Measurements from ENCODE around the gene MEG3. TPM values are rescaled to one million over a fixed set of nuclear protein-coding genes. Genes with fewer than 3 reads are reported as not detected.

The MEG3 gene
- total RNA-seq, 3 donors from 2014 or later (not counting 1 experiment from before 2014, with no cell fraction given), result 1.0 to 6.6 (median 1.9) TPM

GRCh38 chr14:100779691-100780080 is 46.2 kb upstream of the MEG3 start:
- no peaks in the 10 kb centered on the region for H3K4me1 ChIP-seq (ENCODE audit: control insufficient read depth, insufficient read depth, low read length)
- no peak overlapping the region for H3K27ac Mint-ChIP-seq
- peak in 1 of 2 donors; percentile 12 for DNase-seq
- H3K27me3 ChIP-seq (ENCODE audit: control insufficient read depth, insufficient read depth, low read length), result no peaks in the 10 kb centered on the region
- H3K36me3 Mint-ChIP-seq, result no peaks in the 10 kb centered on the region
- no peak for ATAC-seq
- no peaks in the 10 kb centered on the region for H3K4me1 Mint-ChIP-seq
- H3K9me3 Mint-ChIP-seq, result no peaks in the 10 kb centered on the region
- no peak overlapping the region for H3K4me3 Mint-ChIP-seq
- H3K36me3 ChIP-seq (ENCODE audit: control insufficient read depth, insufficient read depth, low read length), result no peaks in the 10 kb centered on the region
- peaks cover 5 to 6% of the 10 kb centered on the region in 2 donors for H3K27me3 Mint-ChIP-seq (ENCODE audit: low read depth in 2 of 2)
- TF ChIP-seq CTCF (IDR thresholded peaks at IDR 0.05), result no peak
- H3K9me3 ChIP-seq (ENCODE audit: control insufficient read depth, insufficient read depth, low read length), result no peaks in the 10 kb centered on the region
- no peak overlapping the region for H3K4me3 ChIP-seq (ENCODE audit: low read length)
- intact Hi-C loops (cut with micrococcal nuclease), result no loop called here
- H3K27ac ChIP-seq (ENCODE audit: low read length), result no peak overlapping the region
- WGBS (ENCODE audit: insufficient coverage), result 92% methylated on average over 13 of the region's 13 CpGs

- H3K9me3 ChIP-seq (ENCODE audit: control insufficient read depth, insufficient read depth, low read length), result no peaks in the 10 kb centered on the region
- 91% methylated on average over 12 of the region's 12 CpGs for WGBS (ENCODE audit: insufficient coverage)
- no peaks in the 10 kb centered on the region for H3K4me1 ChIP-seq (ENCODE audit: control insufficient read depth, insufficient read depth, low read length)
- H3K27me3 ChIP-seq (ENCODE audit: control insufficient read depth, insufficient read depth, low read length), result no peaks in the 10 kb centered on the region
- ATAC-seq (no peak), DNase-seq (peak in 1 of 2 donors; percentile 4)
- no peak overlapping the region for H3K27ac Mint-ChIP-seq
- no peak for TF ChIP-seq CTCF (IDR thresholded peaks at IDR 0.05)
- H3K27ac ChIP-seq (ENCODE audit: low read length), result no peak overlapping the region
- no peaks in the 10 kb centered on the region for H3K4me1 Mint-ChIP-seq
- H3K36me3 ChIP-seq (ENCODE audit: control insufficient read depth, insufficient read depth, low read length), result no peaks in the 10 kb centered on the region
- intact Hi-C loops (cut with micrococcal nuclease), result no loop called here
- H3K4me3 ChIP-seq (ENCODE audit: low read length), result no peak overlapping the region
- H3K9me3 Mint-ChIP-seq, result no peaks in the 10 kb centered on the region
- no peak overlapping the region for H3K4me3 Mint-ChIP-seq
- H3K36me3 Mint-ChIP-seq, result no peaks in the 10 kb centered on the region
- H3K27me3 Mint-ChIP-seq (ENCODE audit: low read depth in 2 of 2), result peaks cover 5 to 6% of the 10 kb centered on the region in 2 donors
These were observed 45.7 kb upstream of the MEG3 start for GRCh38 chr14:100780246-100780645.

DNA sequence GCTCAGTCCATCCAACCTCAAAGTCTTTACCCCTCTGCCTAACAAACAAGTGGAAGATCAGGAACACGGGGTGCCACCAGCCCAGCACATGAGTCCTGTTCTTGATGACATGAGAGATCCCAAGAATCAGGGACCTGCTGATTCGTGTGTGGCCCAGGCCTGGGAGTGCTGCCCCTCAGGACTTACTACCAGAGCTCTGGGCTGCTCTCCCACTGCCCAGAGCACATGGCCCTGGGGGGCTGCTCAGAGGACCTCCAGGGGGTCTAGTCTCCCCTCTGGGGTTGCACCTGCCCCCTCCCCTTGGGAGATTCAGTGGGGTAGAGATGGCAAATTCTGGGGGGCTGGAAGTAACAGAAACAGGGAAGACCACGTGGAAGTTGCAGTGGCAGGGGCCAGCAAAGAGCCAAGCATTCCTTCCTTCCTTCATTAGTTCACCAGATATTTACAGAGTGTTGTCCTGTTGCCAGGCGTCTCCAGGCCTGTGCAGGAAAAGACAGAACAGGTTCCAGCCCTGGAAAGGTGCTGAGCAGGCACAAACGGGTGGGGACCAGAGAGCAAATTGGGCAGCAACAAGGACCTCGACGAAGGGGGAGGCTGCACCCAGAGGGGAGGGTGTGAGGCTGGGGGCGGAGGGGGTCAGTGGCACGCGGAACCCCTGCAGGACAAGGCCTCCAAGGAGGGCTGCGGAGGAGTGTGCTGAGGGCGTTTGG is 45.1 kb upstream of the MEG3 start:
- H3K4me1 ChIP-seq (ENCODE audit: control insufficient read depth, insufficient read depth, low read length), result no peaks in the 10 kb centered on the region
- Mint-ChIP-seq H3K27me3 (ENCODE audit: low read depth in 2 of 2) (peaks cover 5 to 6% of the 10 kb centered on the region in 2 donors), H3K4me1 (no peaks in the 10 kb centered on the region), H3K27ac (no peak overlapping the region), H3K4me3 (no peak overlapping the region), H3K9me3 (no peaks in the 10 kb centered on the region), H3K36me3 (no peaks in the 10 kb centered on the region)
- no peak for TF ChIP-seq CTCF (IDR thresholded peaks at IDR 0.05)
- no peak for DNase-seq
- 82% methylated on average over 12 of the region's 12 CpGs for WGBS (ENCODE audit: insufficient coverage)
- intact Hi-C loops (cut with micrococcal nuclease), result no loop called here
- no peak overlapping the region for H3K27ac ChIP-seq (ENCODE audit: low read length)
- no peak overlapping the region for H3K4me3 ChIP-seq (ENCODE audit: low read length)
- ATAC-seq, result no peak
- H3K36me3 ChIP-seq (ENCODE audit: control insufficient read depth, insufficient read depth, low read length), result no peaks in the 10 kb centered on the region
- no peaks in the 10 kb centered on the region for H3K9me3 ChIP-seq (ENCODE audit: control insufficient read depth, insufficient read depth, low read length)
- no peaks in the 10 kb centered on the region for H3K27me3 ChIP-seq (ENCODE audit: control insufficient read depth, insufficient read depth, low read length)

DNA sequence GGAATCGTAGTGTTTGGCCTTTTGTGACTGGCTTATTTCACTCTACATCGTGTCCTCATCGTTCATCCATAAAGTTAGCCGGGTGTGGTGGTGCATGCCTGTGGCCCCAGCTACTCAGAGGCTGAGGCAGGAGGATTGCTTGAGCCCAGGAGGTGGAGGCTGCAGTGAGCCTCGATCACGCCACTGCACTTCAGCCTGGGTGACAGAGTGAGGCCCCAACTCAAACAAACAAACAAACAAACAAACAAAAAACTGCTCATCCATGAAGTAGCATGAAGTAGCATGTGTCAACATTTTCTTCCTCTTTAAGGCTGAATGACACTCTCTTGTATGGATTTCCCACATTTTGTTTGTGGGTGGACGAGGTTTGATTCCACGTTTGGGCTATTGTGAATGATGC is 44.0 kb upstream of the MEG3 start:
- Mint-ChIP-seq H3K9me3 (no peaks in the 10 kb centered on the region), H3K27ac (no peak overlapping the region), H3K27me3 (ENCODE audit: low read depth in 2 of 2) (peaks cover 5 to 6% of the 10 kb centered on the region in 2 donors), H3K4me1 (no peaks in the 10 kb centered on the region), H3K36me3 (no peaks in the 10 kb centered on the region), H3K4me3 (no peak overlapping the region)
- H3K4me3 ChIP-seq (ENCODE audit: low read length), result no peak overlapping the region
- DNase-seq (no peak), ATAC-seq (no peak)
- intact Hi-C loops (cut with micrococcal nuclease), result no loop called here
- H3K27me3 ChIP-seq (ENCODE audit: control insufficient read depth, insufficient read depth, low read length), result no peaks in the 10 kb centered on the region
- 87% methylated on average over 8 of the region's 8 CpGs for WGBS (ENCODE audit: insufficient coverage)
- H3K9me3 ChIP-seq (ENCODE audit: control insufficient read depth, insufficient read depth, low read length), result no peaks in the 10 kb centered on the region
- no peak for TF ChIP-seq CTCF (IDR thresholded peaks at IDR 0.05)
- H3K4me1 ChIP-seq (ENCODE audit: control insufficient read depth, insufficient read depth, low read length), result no peaks in the 10 kb centered on the region
- H3K27ac ChIP-seq (ENCODE audit: low read length), result no peak overlapping the region
- no peaks in the 10 kb centered on the region for H3K36me3 ChIP-seq (ENCODE audit: control insufficient read depth, insufficient read depth, low read length)

Measured in natural killer cell (primary cell).